ENCODE results near the gene MEGF10.

The MEGF10 gene

DNA sequence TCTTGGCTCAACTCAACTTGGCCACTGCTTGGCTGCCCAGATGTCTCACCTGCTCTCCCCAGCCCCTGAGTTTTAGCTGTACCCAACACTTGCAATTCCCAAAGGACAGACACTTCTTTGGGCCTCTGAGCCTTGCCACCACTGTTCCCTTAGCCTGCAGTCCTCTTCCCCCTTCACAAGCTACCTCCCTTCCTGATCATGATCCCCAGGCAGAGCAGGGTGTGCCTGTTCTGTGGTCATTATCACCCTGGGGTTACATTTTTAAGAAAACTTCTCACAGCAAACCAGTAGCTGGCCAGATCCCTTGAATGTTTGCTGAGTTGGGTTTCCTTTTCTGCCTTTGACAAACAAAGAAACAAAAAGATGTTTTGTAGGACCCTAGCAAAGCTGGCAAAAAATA lies 139.3 kb downstream of the MEGF10 start:
- no peak for DNase-seq (ENCODE audit: low read depth, low spot score)
- H3K27ac ChIP-seq: no peak overlapping the region

DNA sequence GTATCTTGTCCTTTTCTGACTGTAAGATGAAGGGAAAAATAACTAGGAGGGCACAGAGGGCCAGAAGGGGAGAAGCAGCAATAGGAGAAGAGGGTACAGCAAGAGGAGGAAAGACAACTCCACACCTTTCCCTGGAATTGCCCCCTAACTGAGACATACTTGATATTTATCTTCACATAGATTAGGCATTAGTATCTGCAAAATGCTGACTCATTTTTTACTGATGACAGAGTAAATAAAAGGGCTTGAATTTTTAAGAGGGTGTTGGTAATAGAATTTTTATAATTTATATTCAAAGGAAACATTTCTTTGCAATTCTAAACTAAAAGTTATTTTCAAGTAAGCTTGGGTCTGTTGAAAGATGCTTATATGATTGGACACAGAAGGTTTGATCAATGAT lies 140.0 kb downstream of the MEGF10 start:
- H3K27ac ChIP-seq: no peak overlapping the region
- DNase-seq (ENCODE audit: low read depth, low spot score): no peak

DNA sequence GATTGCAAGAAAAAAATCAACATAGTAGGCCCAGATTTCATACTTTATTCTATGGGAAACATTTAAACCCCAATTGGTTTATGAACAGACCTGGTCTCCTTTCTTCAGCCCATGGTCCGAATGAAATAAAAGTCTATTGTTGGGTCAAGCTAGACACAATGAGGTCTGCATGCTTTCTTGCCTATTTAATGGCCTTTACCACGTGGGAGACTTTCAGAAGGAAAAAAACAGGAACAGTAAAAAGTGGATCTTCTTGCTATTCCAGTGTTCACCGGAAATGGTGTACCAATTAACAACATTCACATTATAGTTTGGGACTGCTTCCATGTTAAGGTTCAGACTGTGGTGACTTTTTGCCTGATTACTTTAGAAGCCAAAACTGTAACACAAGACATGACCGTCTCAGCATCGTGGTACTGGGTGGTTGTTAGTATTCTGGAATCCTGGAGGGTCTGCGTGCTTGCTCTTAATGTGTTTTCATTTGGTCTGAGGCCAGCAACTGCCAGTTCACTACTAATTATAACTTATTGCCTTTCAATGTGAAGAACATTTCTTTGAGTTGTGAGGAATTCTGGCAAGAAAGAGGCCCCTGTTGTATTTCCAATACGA lies 141.5 kb downstream of the MEGF10 start:
- H3K27ac ChIP-seq: no peak overlapping the region
- DNase-seq (ENCODE audit: low read depth, low spot score): no peak

DNA sequence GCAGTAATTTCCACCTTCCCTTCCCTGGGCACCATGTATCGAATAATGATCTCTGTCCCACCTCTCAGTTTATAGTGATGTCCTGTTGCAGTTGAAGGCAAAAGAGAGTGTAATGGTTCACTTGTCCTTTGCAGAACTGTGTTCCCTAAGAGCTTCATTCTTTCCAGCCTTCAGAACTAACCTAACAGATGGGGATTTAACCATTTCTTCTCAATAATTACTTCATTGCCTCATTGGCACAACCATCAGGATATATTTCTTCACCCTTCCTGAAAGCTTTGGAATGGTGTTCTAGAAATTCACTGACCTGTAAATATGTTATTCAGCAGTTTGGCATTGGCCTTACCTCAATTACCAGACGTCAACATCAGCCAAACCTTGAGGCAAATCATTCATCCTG lies 142.9 kb downstream of the MEGF10 start:
- DNase-seq (ENCODE audit: low read depth, low spot score): no peak
- H3K27ac ChIP-seq: no peak overlapping the region

DNA sequence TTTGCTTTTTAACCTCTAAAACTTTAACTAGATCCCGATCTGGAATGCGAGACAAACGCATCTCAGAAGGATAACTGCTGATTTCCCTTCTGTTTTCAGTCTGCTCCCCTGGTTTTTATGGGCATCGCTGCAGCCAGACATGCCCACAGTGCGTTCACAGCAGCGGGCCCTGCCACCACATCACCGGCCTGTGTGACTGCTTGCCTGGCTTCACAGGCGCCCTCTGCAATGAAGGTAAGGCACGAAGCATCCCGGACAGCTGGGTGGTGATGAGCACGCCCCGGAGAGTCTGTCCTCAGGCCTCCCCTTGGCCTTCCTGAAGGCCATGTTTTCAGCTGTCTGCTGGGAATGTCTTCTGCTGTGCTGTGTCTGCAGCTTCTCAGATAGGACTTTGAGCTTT lies 144.0 kb downstream of the MEGF10 start:
- no peak overlapping the region for H3K27ac ChIP-seq
- no peak for DNase-seq (ENCODE audit: low read depth, low spot score)

DNA sequence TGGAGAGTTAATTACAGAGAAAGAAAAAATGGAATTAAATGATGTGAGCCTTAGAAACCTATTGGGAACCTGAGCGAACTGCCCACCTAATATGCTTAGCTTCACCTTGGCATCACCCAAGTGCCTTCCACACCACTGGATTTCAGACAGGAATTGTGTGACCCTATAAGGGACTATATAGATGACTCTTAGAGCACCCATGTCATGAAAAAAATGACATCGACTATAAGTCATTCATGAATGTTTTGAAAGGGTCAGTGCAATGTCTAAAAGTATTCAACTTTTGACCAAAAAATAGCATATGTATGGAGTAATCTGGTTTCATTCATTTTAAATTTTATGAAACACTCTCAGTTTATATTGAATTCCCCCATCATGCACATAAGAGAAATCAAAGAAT lies 145.2 kb downstream of the MEGF10 start:
- no peak for DNase-seq (ENCODE audit: low read depth, low spot score)
- no peak overlapping the region for H3K27ac ChIP-seq

DNA sequence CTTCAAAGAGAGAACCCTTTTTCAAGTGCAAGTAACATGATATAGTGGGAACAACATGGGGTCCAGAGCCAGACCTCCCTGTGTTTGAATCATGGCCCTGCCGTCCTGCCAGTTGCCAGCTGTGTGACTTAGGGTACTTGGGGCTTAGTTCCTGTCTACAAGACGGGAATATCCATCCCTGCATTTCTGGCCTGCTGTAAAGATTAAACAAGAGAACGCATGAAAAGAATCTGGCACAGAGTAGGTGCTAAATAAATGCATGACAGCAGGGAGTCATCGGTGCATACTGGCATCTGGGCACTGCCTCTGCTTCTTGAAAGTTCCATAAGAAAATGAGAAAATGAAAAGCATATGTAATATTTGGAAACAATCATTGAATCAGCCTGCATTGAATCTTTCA lies 149.0 kb downstream of the MEGF10 start:
- H3K27ac ChIP-seq: no peak overlapping the region
- no peak for DNase-seq (ENCODE audit: low read depth, low spot score)

DNA sequence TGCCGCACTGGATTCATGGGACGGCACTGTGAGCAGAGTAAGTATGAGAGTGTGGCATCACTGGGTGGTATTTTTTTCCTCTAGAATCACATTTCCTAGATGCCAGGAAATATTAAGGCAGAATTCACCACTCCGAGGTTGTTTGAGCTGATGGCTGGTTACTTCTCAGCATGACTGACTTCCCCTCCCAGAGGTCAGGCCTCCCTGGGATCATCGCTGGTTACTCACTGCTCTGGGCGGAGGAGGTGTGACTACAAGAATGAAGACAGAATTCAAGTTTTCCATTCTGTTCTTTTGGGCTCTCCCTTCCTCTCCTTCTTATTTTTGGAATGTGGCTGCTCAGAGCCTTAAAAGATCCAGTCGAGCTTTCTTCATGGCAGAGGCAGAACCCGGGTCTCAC lies 150.2 kb downstream of the MEGF10 start:
- no peak overlapping the region for H3K27ac ChIP-seq
- DNase-seq (ENCODE audit: low read depth, low spot score): no peak

DNA sequence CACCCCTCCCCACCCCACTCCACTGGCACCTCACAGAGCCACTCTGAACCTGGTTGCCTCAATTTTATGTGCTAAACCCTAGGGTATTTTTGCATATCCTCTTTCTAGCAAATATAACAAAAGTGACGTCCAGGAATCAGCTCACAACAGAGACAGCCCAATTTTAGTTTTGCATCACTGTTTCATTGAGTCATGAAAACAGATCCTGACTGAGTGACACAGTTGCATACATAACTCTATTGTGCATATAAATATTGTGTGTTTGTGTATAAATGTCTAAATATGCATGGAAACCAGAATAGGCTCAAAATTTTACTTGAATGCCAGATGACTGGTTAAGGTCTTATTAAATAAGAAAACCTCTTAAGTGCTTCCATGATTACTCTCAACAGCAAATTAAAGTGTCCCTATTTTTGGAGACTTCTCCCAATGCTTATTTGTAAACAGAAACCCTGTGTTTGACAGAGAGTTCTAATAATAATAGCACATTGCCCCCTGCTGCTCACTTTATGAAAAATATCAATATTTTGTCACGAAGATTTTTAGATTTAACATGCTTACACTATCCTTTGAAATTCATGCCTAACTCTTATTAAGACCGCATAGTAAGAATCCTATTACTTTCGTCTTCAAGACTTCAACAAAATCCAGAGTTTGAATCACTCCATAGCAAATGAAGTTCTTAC lies 151.3 kb downstream of the MEGF10 start:
- H3K27ac ChIP-seq: no peak overlapping the region
- DNase-seq (ENCODE audit: low read depth, low spot score): no peak

DNA sequence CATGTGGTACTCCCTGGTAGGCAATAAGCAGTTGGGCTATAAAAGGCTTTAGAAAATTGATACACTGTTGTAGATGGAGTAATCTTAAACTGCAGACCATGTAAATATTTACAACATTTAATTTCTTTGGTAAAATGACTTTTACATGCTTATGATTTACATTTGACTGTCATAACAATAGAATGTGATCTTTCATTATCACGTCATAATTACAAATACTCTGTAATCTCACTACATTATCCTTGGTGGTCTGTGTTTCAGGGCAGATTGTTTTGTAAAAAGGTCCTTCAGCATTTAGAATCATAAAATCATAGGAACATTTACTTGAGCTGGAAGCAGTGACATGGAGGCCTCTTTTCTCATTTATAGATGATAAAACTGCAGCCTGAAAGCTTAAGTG lies 153.6 kb downstream of the MEGF10 start:
- no peak for DNase-seq (ENCODE audit: low read depth, low spot score)
- H3K27ac ChIP-seq: no peak overlapping the region

DNA sequence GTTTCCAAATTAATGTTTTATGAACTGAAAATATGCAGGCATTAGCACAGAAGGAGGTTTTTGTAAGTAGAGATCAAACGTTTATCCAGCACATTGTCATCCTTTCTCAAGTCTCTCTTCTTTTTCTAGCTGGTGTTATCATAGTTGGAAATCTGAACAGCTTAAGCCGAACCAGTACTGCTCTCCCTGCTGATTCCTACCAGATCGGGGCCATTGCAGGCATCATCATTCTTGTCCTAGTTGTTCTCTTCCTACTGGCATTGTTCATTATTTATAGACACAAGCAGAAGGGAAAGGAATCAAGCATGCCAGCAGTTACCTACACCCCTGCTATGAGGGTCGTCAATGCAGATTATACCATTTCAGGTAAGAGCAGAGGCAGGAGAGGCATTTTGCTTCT lies 154.7 kb downstream of the MEGF10 start:
- H3K27ac ChIP-seq: no peak overlapping the region
- DNase-seq (ENCODE audit: low read depth, low spot score): no peak

DNA sequence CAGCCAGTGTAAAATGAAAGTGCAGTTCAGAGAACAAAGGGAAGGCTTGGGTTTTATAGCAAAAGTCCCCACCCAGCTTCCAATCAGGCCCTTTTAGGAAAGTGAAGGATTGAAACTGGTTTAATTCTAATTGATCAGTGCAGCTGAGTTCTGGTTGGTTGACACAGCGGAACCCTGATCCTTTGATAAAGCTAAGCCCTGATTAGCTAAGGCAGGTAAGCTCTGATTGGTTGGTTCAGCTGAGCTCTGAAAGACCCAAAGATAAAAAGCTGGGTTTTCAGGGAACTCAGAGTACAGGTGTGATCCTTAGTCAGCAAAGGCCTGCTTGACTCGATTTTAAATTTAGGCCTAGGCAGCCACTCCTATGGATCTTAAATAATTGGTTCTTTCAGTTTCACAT lies 156.0 kb downstream of the MEGF10 start:
- no peak for DNase-seq (ENCODE audit: low read depth, low spot score)
- H3K27ac ChIP-seq: no peak overlapping the region

DNA sequence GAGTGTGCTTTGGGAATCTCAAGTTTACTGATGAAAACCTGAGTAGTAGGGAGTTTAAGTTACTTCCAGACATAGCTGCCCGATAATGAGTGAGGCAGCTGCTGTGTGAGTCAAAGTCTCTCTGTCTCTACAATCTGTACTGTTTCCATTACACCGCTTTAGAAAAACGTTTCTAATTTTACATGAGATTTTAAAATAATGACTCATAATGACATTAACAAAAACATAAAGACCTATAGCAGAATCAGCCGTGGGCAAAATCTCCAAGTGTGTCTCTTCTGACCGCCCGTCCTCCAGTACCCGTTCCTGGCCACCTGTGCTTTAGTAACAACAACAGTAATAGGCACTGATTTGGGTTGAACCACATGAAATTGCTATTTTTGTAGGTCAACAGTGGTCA lies 157.2 kb downstream of the MEGF10 start:
- no peak for DNase-seq (ENCODE audit: low read depth, low spot score)
- no peak overlapping the region for H3K27ac ChIP-seq

DNA sequence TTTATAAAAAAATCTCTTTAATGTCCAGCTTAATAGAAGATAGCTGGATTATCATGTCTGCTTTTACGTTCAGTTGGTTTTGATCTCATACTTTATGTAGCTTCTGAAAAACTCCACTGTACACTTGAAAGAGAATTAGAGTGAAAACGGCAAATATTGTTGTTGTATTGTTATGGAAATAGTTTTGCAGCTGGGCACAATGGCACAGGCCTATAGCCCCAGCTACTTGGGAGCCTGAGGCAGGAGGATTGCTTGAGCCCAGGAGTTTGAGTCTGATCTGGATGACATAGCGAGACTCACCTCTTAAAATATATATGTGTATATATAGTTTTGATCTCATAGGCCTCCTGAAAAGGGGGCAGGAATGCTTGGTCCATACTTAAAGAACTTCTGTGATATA lies 159.4 kb downstream of the MEGF10 start:
- DNase-seq (ENCODE audit: low read depth, low spot score): no peak
- no peak overlapping the region for H3K27ac ChIP-seq

DNA sequence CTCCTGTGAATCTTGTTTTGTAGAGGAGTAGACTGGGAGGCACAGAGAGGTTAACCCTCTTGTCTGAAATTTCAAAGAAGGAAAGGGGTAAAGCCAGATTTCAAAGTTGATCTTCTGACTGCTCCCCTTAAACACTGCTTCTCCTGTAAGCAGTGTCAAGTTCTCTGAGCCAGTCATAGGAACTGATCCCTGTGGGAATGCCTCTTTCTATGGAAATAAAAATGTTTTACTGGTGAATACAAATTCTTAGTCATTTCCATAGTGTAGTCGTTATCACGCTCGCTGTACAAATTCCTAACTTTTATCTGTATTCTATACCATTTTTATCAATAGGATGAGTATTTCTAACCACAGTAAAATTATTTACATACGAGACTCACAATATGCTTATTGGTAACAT lies 160.5 kb downstream of the MEGF10 start:
- H3K27ac ChIP-seq: no peak overlapping the region
- no peak for DNase-seq (ENCODE audit: low read depth, low spot score)

DNA sequence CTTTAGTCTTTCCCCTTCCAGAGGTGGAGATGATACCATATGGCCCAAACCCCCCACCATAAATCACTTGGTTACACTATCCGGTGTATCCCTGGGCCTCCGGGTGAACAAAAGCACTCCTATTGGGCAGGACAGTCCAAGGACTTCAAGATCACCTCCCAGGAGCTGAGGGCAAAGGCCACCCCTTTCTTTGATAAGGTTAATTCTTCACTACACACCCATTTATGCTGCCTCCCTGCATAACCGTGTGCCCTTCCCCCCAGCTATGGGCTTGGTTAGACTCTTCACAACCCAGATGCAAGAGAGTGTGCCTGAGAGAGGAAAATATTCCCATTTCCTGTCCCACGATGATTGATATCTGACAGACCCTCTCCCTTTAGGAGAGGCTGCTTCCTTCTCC lies 162.0 kb downstream of the MEGF10 start:
- H3K27ac ChIP-seq: no peak overlapping the region

DNA sequence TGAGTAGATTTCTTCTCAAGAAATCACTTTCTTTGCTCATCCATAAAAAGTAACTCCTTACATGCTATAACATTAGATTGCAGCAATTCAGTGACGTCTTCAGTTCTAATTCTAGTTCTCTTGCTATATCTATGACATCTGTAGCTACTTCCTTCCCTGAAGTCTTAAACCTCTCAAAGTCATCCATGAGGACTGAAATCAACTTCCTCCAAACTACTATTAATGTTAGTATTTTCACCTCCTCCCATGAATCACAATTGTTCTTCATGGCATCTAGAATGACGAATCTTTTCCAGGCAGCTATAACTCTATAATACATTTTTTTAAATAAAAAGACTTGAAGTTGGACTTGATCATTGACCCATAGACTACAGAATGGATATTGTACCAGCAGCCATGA lies 180.6 kb downstream of the MEGF10 start:
- no peak for DNase-seq (ENCODE audit: low read depth, low spot score)
- H3K27ac ChIP-seq: no peak overlapping the region

More for the DNA sequence above, 162.0 kb downstream of the MEGF10 start:
- no peak for DNase-seq (ENCODE audit: low read depth, low spot score)

DNA sequence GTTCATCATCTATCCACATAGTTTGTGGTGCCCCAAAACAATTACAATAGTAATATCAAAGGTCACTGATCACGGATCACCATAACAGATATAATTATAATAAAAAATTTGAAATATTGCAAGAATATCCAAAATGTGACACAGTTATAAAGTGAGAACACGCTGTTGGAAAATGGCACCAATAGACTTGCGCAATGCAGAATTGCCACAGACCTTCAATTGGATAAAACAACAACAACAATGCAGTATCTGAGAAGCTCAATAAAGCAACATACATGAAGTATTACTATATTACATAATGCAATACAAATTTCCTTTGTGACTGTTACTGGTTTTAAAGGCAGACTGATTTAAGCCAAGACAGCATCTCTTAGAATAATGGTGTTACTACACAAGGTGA lies 182.1 kb downstream of the MEGF10 start:
- no peak for DNase-seq (ENCODE audit: low read depth, low spot score)

DNA sequence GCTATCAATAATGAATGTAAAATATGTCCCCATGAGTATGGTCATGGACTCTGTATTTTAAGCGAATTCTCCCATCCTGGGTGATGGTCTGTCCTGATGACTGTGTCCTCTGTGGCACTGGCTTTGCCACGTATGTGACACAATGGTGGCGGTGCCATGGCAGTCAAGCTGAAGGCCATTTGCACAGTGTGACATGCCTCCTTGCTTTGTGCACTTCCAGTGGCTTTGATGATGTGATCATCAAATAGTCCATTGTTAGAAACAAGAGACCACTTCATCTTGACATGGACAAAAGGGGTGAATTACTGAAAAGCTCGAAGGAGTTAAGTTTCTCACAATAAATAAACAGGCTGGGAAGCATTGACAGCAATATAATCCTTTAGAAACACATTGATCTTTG lies 195.9 kb downstream of the MEGF10 start:
- H3K27ac ChIP-seq: no peak overlapping the region
- no peak for DNase-seq (ENCODE audit: low read depth, low spot score)

More for the DNA sequence above, 182.1 kb downstream of the MEGF10 start:
- H3K27ac ChIP-seq: no peak overlapping the region

DNA sequence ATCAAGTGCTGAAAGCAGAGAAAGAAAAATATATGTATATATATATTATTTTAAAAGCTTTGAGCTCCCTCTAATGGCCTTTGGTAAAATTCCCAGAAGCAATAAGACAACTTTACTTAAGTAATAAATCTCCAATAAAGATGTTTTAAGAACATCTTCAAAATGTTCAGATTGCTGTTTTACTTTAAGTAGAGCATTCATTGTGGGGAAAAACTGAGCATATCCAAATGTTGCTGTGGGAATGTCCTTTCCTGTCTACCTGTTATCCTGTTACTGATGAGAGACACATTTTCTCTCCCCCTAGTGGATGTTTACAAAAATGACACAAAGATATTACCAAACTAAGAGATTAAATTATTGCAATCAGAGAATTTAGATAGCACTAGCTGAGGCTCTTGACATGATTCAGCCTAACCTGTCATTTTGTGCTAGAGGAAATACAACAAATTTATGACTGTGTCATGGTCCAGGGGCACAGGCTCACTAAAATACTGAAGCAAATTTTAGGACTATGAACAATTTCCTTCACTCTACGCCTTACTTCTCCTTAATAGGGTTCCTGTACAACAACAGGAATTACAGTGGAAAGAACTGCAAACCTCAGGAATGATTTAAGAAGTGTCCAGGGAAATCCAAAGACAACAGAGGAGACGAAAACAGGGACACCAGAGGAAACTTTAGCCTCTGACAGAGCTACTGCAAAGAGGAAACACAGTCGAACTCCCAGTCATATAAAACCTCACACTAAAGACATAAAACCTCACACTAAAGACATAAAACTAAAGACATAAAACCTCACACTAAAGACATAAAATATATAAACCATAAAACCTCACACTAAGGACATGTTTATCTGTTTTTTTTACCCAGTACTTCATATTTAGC lies 202.5 kb downstream of the MEGF10 start:
- H3K27ac ChIP-seq: no peak overlapping the region
- no peak for DNase-seq (ENCODE audit: low read depth, low spot score)

DNA sequence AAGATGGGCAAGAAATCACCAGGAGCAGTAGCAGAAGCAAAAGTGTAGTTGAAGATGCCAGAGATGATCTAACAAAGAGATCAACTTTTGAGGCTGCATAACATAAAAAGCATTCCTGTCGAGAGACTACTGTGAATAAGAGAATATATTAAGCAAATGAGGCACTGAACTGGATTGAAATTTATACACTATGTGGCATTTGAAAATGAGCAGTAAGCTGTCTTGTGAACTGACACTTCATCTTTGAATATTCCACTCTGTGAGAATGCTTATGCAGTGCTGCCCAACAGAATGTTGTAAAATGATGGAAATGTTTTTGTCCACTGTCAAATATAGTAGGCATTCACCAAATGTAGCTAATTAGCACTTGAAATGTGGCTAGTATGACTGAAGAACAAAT lies 208.0 kb downstream of the MEGF10 start:
- H3K27ac ChIP-seq: no peak overlapping the region
- DNase-seq (ENCODE audit: low read depth, low spot score): no peak

Measured in epithelial cell of prostate (primary cell).